Measurements from ENCODE around the gene MSMO1. TPM values are rescaled to one million over a fixed set of nuclear protein-coding genes. Genes with fewer than 3 reads are reported as not detected.

Gene MSMO1
- total RNA-seq, 1 experiment from 2014 or later = 80.4 TPM

DNA sequence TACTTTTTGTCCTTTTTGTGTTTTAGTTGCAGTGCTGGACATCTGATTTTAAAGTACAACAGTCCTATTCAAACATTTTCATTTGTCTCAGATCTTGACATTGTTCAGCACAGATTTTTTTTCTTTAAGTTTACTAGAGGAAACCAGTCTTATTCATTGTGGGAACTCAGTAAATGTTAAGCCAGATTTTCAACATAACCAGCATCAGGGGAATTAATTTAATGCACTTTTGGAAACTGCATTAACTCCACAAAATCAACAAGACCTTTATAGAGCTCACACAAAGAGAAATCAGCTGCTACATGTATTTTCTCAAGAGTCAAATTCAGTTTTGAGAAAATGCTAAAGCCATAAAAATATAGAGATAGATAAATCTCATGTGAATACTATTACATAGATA, 61.3 kb downstream of the MSMO1 start:
- TF ChIP-seq, protein P1, sequence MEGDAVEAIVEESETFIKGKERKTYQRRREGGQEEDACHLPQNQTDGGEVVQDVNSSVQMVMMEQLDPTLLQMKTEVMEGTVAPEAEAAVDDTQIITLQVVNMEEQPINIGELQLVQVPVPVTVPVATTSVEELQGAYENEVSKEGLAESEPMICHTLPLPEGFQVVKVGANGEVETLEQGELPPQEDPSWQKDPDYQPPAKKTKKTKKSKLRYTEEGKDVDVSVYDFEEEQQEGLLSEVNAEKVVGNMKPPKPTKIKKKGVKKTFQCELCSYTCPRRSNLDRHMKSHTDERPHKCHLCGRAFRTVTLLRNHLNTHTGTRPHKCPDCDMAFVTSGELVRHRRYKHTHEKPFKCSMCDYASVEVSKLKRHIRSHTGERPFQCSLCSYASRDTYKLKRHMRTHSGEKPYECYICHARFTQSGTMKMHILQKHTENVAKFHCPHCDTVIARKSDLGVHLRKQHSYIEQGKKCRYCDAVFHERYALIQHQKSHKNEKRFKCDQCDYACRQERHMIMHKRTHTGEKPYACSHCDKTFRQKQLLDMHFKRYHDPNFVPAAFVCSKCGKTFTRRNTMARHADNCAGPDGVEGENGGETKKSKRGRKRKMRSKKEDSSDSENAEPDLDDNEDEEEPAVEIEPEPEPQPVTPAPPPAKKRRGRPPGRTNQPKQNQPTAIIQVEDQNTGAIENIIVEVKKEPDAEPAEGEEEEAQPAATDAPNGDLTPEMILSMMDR (IDR thresholded peaks at IDR 0.05; ENCODE audit: unreplicated experiment) = no peak
- Mint-ChIP-seq H3K27me3 (ENCODE audit: insufficient read depth, unreplicated experiment) (no peaks in the 10 kb centered on the region), H3K27ac (ENCODE audit: low read depth, unreplicated experiment) (no peak overlapping the region), H3K9me3 (ENCODE audit: unreplicated experiment) (no peaks in the 10 kb centered on the region), H3K36me3 (ENCODE audit: insufficient read depth, unreplicated experiment) (no peaks in the 10 kb centered on the region), H3K4me3 (ENCODE audit: unreplicated experiment) (no peak overlapping the region), H3K4me1 (ENCODE audit: insufficient read depth, unreplicated experiment) (peaks cover 4% of the 10 kb centered on the region)
- DNase-seq (ENCODE audit: unreplicated experiment) = no peak
- ChIA-PET POLR2A (interaction anchor here (2.8 kb wide), 1 partner anchor 12 kb away, joined by 9 read pairs; no protein-coding TSS in a partner anchor), CTCF (interaction anchor here (1.1 to 1.4 kb wide), 2 partner anchors 10 to 11 kb away, joined by 3 to 5 read pairs; partner anchors contain the start of gene CPE)
- intact Hi-C loops (cut with micrococcal nuclease) = no loop called here
- no TSS peak for BruUV-seq (replicated peaks)

Small RNA genes within 50 kb of the gene (microRNA-seq; reads per million reads assigned to microRNA genes)
- not detected for gene MIR578

Other genes with a start within 250 kb of the MSMO1 start
- gene TMEM192, start 214.8 kb upstream of the MSMO1 start, total RNA-seq (2022) = 26.6 and 31.6 TPM in 2 replicates
- gene KLHL2, start 120.1 kb upstream of the MSMO1 start, total RNA-seq (2022) = 37.1 and 40.0 TPM in 2 replicates
- gene CPE, start 51.3 kb downstream of the MSMO1 start, total RNA-seq (2022) = 8.3 and 9.1 TPM in 2 replicates

Measured in MCF 10A (cell line).